Measurements from ENCODE around the gene MMP11.

Gene MMP11

GRCh38 chr22:23801886-23802377 is 29.3 kb downstream of the MMP11 start:
- DNase-seq (ENCODE audit: low spot score), result no peak

GRCh38 chr22:23803001-23803819 is 30.6 kb downstream of the MMP11 start:
- no peak for DNase-seq (ENCODE audit: low spot score)

- DNase-seq (ENCODE audit: low spot score), result peak; percentile 50
Observed at GRCh38 chr22:23804781-23805291, 32.2 kb downstream of the MMP11 start.

GRCh38 chr22:23806837-23807236 is 34.2 kb downstream of the MMP11 start:
- no peak for DNase-seq (ENCODE audit: low spot score)

- DNase-seq (ENCODE audit: low spot score), result no peak
Observed at GRCh38 chr22:23812378-23812777, 39.7 kb downstream of the MMP11 start.

- no peak for DNase-seq (ENCODE audit: low spot score)
Observed at GRCh38 chr22:23815541-23816155, 43.0 kb downstream of the MMP11 start.

GRCh38 chr22:23816156-23816976 is 43.7 kb downstream of the MMP11 start:
- peak; percentile 65 for DNase-seq (ENCODE audit: low spot score)

GRCh38 chr22:23817146-23817545 is 44.5 kb downstream of the MMP11 start:
- no peak for DNase-seq (ENCODE audit: low spot score)

- DNase-seq (ENCODE audit: low spot score), result no peak
Observed at GRCh38 chr22:23818541-23818940, 45.9 kb downstream of the MMP11 start.

GRCh38 chr22:23820748-23821211 is 48.1 kb downstream of the MMP11 start:
- no peak for DNase-seq (ENCODE audit: low spot score)

GRCh38 chr22:23822101-23822671 is 49.5 kb downstream of the MMP11 start:
- DNase-seq (ENCODE audit: low spot score), result peak; percentile 32

- DNase-seq (ENCODE audit: low spot score), result no peak
Observed at GRCh38 chr22:23823331-23823791, 50.7 kb downstream of the MMP11 start.

- no peak for DNase-seq (ENCODE audit: low spot score)
Observed at GRCh38 chr22:23824476-23825245, 52.0 kb downstream of the MMP11 start.

- DNase-seq (ENCODE audit: low spot score), result no peak
Observed at GRCh38 chr22:23825246-23825905, 52.7 kb downstream of the MMP11 start.

GRCh38 chr22:23826510-23827350 is 54.1 kb downstream of the MMP11 start:
- no peak for DNase-seq (ENCODE audit: low spot score)

- DNase-seq (ENCODE audit: low spot score), result no peak
Observed at GRCh38 chr22:23827351-23827995, 54.8 kb downstream of the MMP11 start.

GRCh38 chr22:23828800-23829680 is 56.4 kb downstream of the MMP11 start:
- no peak for DNase-seq (ENCODE audit: low spot score)

- no peak for DNase-seq (ENCODE audit: low spot score)
Observed at GRCh38 chr22:23829845-23830372, 57.3 kb downstream of the MMP11 start.
